Heart right ventricle (tissue), 16 donors: Measurements from ENCODE around the gene PPM1K. TPM values are rescaled to one million over a fixed set of nuclear protein-coding genes. Genes with fewer than 3 reads are reported as not detected.

Source experiments
- ATAC-seq, 8 donors: fragments of 200-7000 bp; cut with Tn5 transposase; one replicate each; pipeline ENCODE4 v1.9.1; 2020; ENCODE audit warnings: mild to moderate bottlenecking in 8 of 8, moderate library complexity in 8 of 8, moderate number of reproducible peaks in 1 of 8
- DNase-seq, 2 donors: peaks; one replicate each; pipeline ENCODE4 v3.0.0-alpha.2; 2020
- H3K27ac ChIP-seq, 10 donors: fragments of 200-600 bp; sonication (generic) in 2 of 10; one replicate each; pipeline versions ENCODE4 v1.5.0 to v1.8.0; 2020 to 2022; ENCODE audit warnings: mild to moderate bottlenecking in 3 of 10
- H3K27me3 ChIP-seq, 7 donors: fragments of 200-600 bp; one replicate each; pipeline ENCODE4 v1.8.0; 2021 to 2022; ENCODE audit warnings: mild to moderate bottlenecking in 2 of 7
- H3K36me3 ChIP-seq, 9 donors: fragments of 200-600 bp; sonication (generic) in 1 of 9; one replicate each; pipeline versions ENCODE4 v1.5.0 to v1.8.0; 2020 to 2022; ENCODE audit warnings: mild to moderate bottlenecking in 2 of 9
- H3K4me1 ChIP-seq, 9 donors: fragments of 200-600 bp; sonication (generic) in 1 of 9; one replicate each; pipeline versions ENCODE4 v1.5.0 to v1.8.0; 2020 to 2022; ENCODE audit warnings: mild to moderate bottlenecking in 4 of 9
- H3K4me3 ChIP-seq, 10 donors: fragments of 200-600 bp; sonication (generic) in 2 of 10; one replicate each; pipeline versions ENCODE4 v1.5.0 to v1.8.0; 2020 to 2022; ENCODE audit warnings: mild to moderate bottlenecking in 7 of 10, moderate library complexity in 2 of 10
- H3K9me3 ChIP-seq, 11 donors: fragments of 200-600 bp in 10 of 11; sonication (generic) in 2 of 11; one replicate each; pipeline versions ENCODE4 v1.5.0 to v1.8.0; 2013 to 2022; ENCODE audit warnings: mild to moderate bottlenecking in 2 of 11, control low read depth in 1 of 11, moderate library complexity in 1 of 11
- whole genome bisulfite sequencing, 2 donors: extraction: QIAGEN DNeasy Blood & Tissue Kit; methylation state at CpG; one replicate each; pipeline ENCODE4 v1.1.7; 2013; ENCODE audit warnings: inconsistent platforms in 1 of 2; 5-methylcytosine and 5-hydroxymethylcytosine counted together
- intact Hi-C, 10 donors: fragments of 100-400 bp; cut with DNase I; formaldehyde crosslinking; loops; one replicate each; pipeline versions ENCODE4 v1.11.1 to v1.14.2; 2022
- polyA plus RNA-seq, 2 donors: library from polyadenylated mRNA; stranded (reverse); fragments of 200-250 nt; gene quantifications; one replicate each; pipeline ENCODE4 v1.2.3, GENCODE V29; 2013
- total RNA-seq, 10 donors: library from RNA; stranded (reverse); fragmentation: NEBNext Ultra II Directional in 3 of 10; extraction: Animal tissue kit (Norgen Biotek cat#: 25700) in 3 of 10; gene quantifications; one replicate each; pipeline versions ENCODE4 v1.2.1 to v1.2.4, GENCODE V29; 2021 to 2023
- TF ChIP-seq, protein P1 (sequence below), 9 donors: fragments of 200-600 bp; sonication (generic) in 2 of 9; IDR thresholded peaks; one replicate each; pipeline versions ENCODE4 v1.5.0 to v1.8.0; 2021 to 2022; ENCODE audit warnings: antibody characterized with exemption in 9 of 9, mild to moderate bottlenecking in 5 of 9, moderate library complexity in 1 of 9
- donor health status: Arrhythmogenic right ventricular cardiomyopathy.
- donor health status: ischemic (EF 13 %, LVEDD 7.1; RV severe dilation, severe dysfunction).
- donor health status: healthy with polysubstance abuse.
- donor health status: DM: no; HTN: yes; CAD: no.
- donor health status: DM: no; HTN: no; CAD: no.
- donor health status: ischemic (EF 25% LVEDD 6.9; RV normal size, moderate dysfunction).
- donor health status: ischemic (EF 25% LVEDD 5.7; RV mildly dilated, moderate dysfunction).
- donor health status: healthy.
- donor health status: DM: yes; HTN: yes; CAD: no.
- donor health status: Ischemic cardiomyopathy.
- donor health status: ischemic (EF 35%, LVEDD 5.7; RV mildly dilated, moderate dysfunction).
- donor health status: nonischemic (EF 11% LVEDD 7.7; RV severe dilation, severe dysfunction).
- donor health status: DM: yes; HTN: yes; CAD: no.
- donor health status: PGD.
- donor health status: ischemic (EF 29% LVEDD 5.4; RV normal size, mild dysfunction).
- donor health status: nonischemic (EF 23%, LVEDD 6.1; RV moderate dilation, normal function).

The PPM1K gene
- total and polyA plus RNA-seq, 12 donors, result 47.4 to 357 (median 247) TPM

DNA sequence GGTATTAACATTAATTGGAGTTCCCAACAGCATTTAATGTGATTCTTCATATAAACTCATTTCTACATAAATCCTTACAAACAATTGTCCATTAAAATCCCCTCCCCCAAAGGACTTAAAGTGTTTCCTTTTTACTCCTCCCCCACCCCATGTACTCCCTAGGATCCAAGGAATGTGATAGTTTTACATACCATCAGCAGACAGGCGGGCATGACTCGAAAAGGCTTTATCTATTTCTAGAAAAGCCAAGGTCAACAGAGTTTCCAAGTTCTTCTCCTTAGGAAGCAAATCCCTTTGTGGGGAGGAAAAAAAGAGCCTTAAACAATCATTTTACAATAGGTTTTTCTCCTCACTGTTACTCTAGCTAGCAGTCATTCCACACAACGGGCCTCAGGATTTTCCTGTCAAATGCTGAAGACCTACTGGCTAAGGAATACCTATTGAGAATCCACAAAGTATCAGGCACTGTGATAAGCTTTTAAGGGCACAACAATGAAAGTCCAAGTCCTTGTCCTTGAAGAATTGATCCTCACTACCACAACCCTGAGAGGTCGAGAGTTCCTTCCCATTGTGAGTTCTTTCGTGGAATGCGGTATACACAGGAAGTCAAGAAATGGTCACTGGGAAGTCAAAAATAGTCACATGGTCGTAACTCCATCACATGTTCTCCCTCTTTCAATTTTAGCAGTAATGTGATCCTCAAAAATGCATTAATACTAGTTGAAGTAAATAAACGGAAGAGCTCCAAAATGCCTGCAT, 7.2 kb downstream of the PPM1K start:
- peak overlapping the region in 4 of 10 donors; percentile 5 to 43 (median 19) for H3K27ac ChIP-seq
- peaks cover 0 to 59% (median 9%) of the 10 kb centered on the region in 9 donors for H3K36me3 ChIP-seq
- ATAC-seq (peak in 3 of 8 donors; percentile 10 to 48 (median 22)), DNase-seq (no peak)
- H3K4me3 ChIP-seq, result peak overlapping the region in 1 of 10 donors; percentile 2
- WGBS, 2 donors, result 71 to 78% methylated on average over 8 of the region's 8 CpGs
- peaks cover 0 to 55% (median 31%) of the 10 kb centered on the region in 9 donors for H3K4me1 ChIP-seq
- TF ChIP-seq, protein P1, sequence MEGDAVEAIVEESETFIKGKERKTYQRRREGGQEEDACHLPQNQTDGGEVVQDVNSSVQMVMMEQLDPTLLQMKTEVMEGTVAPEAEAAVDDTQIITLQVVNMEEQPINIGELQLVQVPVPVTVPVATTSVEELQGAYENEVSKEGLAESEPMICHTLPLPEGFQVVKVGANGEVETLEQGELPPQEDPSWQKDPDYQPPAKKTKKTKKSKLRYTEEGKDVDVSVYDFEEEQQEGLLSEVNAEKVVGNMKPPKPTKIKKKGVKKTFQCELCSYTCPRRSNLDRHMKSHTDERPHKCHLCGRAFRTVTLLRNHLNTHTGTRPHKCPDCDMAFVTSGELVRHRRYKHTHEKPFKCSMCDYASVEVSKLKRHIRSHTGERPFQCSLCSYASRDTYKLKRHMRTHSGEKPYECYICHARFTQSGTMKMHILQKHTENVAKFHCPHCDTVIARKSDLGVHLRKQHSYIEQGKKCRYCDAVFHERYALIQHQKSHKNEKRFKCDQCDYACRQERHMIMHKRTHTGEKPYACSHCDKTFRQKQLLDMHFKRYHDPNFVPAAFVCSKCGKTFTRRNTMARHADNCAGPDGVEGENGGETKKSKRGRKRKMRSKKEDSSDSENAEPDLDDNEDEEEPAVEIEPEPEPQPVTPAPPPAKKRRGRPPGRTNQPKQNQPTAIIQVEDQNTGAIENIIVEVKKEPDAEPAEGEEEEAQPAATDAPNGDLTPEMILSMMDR (IDR thresholded peaks at IDR 0.05), result no peak
- intact Hi-C loops, result no loop called here
- H3K9me3 ChIP-seq, result peaks cover 0 to 8% (median 0%) of the 10 kb centered on the region in 11 donors
- H3K27me3 ChIP-seq, result no peaks in the 10 kb centered on the region

DNA sequence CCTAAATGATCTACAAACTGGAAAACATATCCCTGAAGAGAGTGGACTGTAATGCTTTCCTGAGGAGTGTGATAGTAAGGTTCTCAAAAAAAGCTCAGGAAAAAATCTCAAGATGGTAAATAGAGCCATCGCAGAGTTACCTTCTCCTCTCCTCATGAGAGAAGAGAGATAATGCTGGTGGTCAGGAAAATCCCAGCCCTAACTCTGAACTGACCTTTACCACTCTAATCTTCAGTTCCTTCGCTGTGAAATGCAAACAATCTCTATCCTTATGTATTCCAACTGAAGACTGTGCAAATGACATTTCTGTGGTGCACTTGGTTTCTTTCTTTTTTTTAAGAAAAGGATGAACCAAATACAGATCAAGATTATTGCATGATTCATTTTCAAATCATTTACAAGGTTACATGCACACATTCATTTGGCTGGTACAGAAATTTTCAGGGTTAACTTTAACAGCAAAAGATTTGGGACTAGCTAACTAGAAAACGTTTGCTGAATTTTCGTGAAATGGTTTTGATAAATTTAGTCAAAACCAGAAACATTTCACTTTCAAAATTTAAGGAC, 8.3 kb downstream of the PPM1K start:
- H3K4me1 ChIP-seq, result peaks cover 0 to 52% (median 27%) of the 10 kb centered on the region in 9 donors
- peak overlapping the region in 2 of 10 donors; percentile 1 to 13 for H3K27ac ChIP-seq
- TF ChIP-seq, protein P1 (IDR thresholded peaks at IDR 0.05), result no peak
- ATAC-seq, result no peak
- H3K27me3 ChIP-seq, result no peaks in the 10 kb centered on the region
- no peak for DNase-seq
- WGBS, 2 donors, result 71 to 74% methylated on average over 4 of the region's 4 CpGs
- intact Hi-C loops, result no loop called here
- H3K4me3 ChIP-seq, result peak overlapping the region in 1 of 10 donors; percentile 11
- H3K9me3 ChIP-seq, result peaks cover 0 to 8% (median 0%) of the 10 kb centered on the region in 11 donors
- H3K36me3 ChIP-seq, result peaks cover 0 to 70% (median 14%) of the 10 kb centered on the region in 9 donors

DNA sequence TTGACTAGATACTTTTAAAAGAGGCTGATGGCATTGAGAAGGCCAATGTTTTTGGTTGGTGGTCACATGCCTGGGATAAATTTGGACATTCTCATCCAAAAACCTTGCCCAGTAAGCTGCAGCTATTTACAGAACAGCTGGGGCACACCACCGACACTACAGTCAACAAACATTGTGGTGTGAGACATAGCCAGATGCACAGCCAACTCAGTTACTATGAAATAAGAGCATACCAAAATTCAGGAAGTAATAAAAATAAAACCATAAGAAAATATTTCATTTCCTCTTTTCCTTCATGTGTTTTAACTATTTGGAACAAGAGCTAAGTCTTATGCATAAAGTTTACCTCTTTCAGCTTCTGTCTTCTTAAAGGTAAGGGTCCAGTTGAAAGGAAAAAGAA, 8.8 kb downstream of the PPM1K start:
- ATAC-seq, result peak in 1 of 8 donors; percentile 48
- H3K36me3 ChIP-seq, result peaks cover 0 to 75% (median 19%) of the 10 kb centered on the region in 9 donors
- WGBS, 2 donors, result 42 to 47% methylated on average over 1 of the region's 1 CpG
- TF ChIP-seq, protein P1 (IDR thresholded peaks at IDR 0.05), result no peak
- no peaks in the 10 kb centered on the region for H3K27me3 ChIP-seq
- peaks cover 0 to 8% (median 0%) of the 10 kb centered on the region in 11 donors for H3K9me3 ChIP-seq
- peak overlapping the region in 2 of 10 donors; percentile 1 to 13 for H3K27ac ChIP-seq
- peaks cover 0 to 52% (median 27%) of the 10 kb centered on the region in 9 donors for H3K4me1 ChIP-seq
- H3K4me3 ChIP-seq, result peak overlapping the region in 1 of 10 donors; percentile 11
- no peak for DNase-seq
- intact Hi-C loops, result no loop called here

DNA sequence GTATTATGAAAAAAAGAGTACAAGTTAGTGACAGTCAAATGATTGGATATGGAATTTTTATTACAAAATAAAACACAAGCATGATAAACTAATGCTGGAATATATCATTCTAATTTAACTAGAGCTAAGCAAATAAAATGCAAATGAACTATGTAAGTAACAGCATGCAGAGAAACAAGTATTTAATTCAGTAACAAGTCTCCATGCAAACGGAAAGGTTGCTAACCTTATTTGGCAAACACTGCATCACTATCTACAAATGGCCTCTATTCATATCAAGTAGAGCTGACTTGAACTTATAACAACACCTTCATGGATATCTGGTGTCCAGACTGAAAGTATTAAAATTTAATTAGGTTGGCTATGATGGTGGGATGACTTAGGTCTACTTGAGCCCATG, 15.4 kb downstream of the PPM1K start:
- Histone ChIP-seq H3K27ac (peak overlapping the region in 1 of 10 donors; percentile 10), H3K4me1 (peaks cover 0 to 12% (median 0%) of the 10 kb centered on the region in 9 donors), H3K27me3 (no peaks in the 10 kb centered on the region), H3K36me3 (peaks cover 0 to 92% (median 41%) of the 10 kb centered on the region in 9 donors), H3K9me3 (no peaks in the 10 kb centered on the region), H3K4me3 (no peak overlapping the region)
- DNase-seq (no peak), ATAC-seq (no peak)
- WGBS, 2 donors, result 55 to 67% methylated on average over 1 of the region's 1 CpG
- TF ChIP-seq, protein P1 (IDR thresholded peaks at IDR 0.05), result no peak
- intact Hi-C loops, result no loop called here
